ENCODE measurements around the gene OR6B1.

GRCh38 chr7:143958781-143959180 is 41.3 kb upstream of the OR6B1 start:
- TF ChIP-seq, protein P1, sequence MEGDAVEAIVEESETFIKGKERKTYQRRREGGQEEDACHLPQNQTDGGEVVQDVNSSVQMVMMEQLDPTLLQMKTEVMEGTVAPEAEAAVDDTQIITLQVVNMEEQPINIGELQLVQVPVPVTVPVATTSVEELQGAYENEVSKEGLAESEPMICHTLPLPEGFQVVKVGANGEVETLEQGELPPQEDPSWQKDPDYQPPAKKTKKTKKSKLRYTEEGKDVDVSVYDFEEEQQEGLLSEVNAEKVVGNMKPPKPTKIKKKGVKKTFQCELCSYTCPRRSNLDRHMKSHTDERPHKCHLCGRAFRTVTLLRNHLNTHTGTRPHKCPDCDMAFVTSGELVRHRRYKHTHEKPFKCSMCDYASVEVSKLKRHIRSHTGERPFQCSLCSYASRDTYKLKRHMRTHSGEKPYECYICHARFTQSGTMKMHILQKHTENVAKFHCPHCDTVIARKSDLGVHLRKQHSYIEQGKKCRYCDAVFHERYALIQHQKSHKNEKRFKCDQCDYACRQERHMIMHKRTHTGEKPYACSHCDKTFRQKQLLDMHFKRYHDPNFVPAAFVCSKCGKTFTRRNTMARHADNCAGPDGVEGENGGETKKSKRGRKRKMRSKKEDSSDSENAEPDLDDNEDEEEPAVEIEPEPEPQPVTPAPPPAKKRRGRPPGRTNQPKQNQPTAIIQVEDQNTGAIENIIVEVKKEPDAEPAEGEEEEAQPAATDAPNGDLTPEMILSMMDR (IDR thresholded peaks at IDR 0.05; ENCODE audit: low read depth, low read length, poor library complexity, severe bottlenecking), result no peak
- TF ChIP-seq EZH2phosphoT487 (IDR thresholded peaks at IDR 0.05; ENCODE audit: borderline replicate concordance, low read length), result no peak

Measured in DOHH2 (cell line).